HG03280 (cell line): ENCODE data around the gene MAN2A1.
"Not testable (repeated sequence)": the region's sequence is repeated elsewhere in the genome, so short reads cannot be mapped to it uniquely, and the experiment has no call there.

Source experiments
- ATAC-seq: cut with Tn5 transposase; IDR thresholded peaks from one replicate; pipeline ENCODE4 v1.9.1; 2021; ENCODE audit warnings: mild to moderate bottlenecking, moderate library complexity; ENCODE audit not compliant: unreplicated experiment

MAN2A1 gene

GRCh38 chr5:109812698-109813097 is 123.0 kb downstream of the MAN2A1 start:
- no peak for ATAC-seq

GRCh38 chr5:109816732-109817131 is 127.0 kb downstream of the MAN2A1 start:
- no peak for ATAC-seq

- ATAC-seq: no peak
These were observed 130.2 kb downstream of the MAN2A1 start for GRCh38 chr5:109819878-109820277.

- no peak for ATAC-seq
These were observed 133.9 kb downstream of the MAN2A1 start for GRCh38 chr5:109823597-109823996.

GRCh38 chr5:109825450-109825849 is 135.7 kb downstream of the MAN2A1 start:
- ATAC-seq: no peak

GRCh38 chr5:109826426-109826825 is 136.7 kb downstream of the MAN2A1 start:
- ATAC-seq: no peak

GRCh38 chr5:109829331-109829730 is 139.6 kb downstream of the MAN2A1 start:
- ATAC-seq: no peak

- no peak for ATAC-seq
These were observed 141.3 kb downstream of the MAN2A1 start for GRCh38 chr5:109830955-109831502.

GRCh38 chr5:109832207-109833188 is 142.8 kb downstream of the MAN2A1 start:
- ATAC-seq: not testable (repeated sequence)

GRCh38 chr5:109833946-109834345 is 144.2 kb downstream of the MAN2A1 start:
- ATAC-seq: no peak

GRCh38 chr5:109836280-109836679 is 146.6 kb downstream of the MAN2A1 start:
- ATAC-seq: no peak

GRCh38 chr5:109837231-109837861 is 147.6 kb downstream of the MAN2A1 start:
- no peak for ATAC-seq

- no peak for ATAC-seq
These were observed 148.4 kb downstream of the MAN2A1 start for GRCh38 chr5:109838157-109838556.

GRCh38 chr5:109844148-109844547 is 154.4 kb downstream of the MAN2A1 start:
- ATAC-seq: no peak

GRCh38 chr5:109844695-109845094 is 155.0 kb downstream of the MAN2A1 start:
- ATAC-seq: no peak

GRCh38 chr5:109848130-109848529 is 158.4 kb downstream of the MAN2A1 start:
- ATAC-seq: no peak

- no peak for ATAC-seq
These were observed 159.9 kb downstream of the MAN2A1 start for GRCh38 chr5:109849478-109850088.

- ATAC-seq: no peak
These were observed 162.8 kb downstream of the MAN2A1 start for GRCh38 chr5:109852371-109853155.

- no peak for ATAC-seq
These were observed 163.7 kb downstream of the MAN2A1 start for GRCh38 chr5:109853377-109853776.

- ATAC-seq: no peak
These were observed 165.3 kb downstream of the MAN2A1 start for GRCh38 chr5:109855056-109855455.
